Measurements from ENCODE around the gene RAF1. TPM values are rescaled to one million over a fixed set of nuclear protein-coding genes. Genes with fewer than 3 reads are reported as not detected.

The RAF1 gene
- total RNA-seq, 2 donors from 2014 or later: 95.4 to 116 TPM

DNA sequence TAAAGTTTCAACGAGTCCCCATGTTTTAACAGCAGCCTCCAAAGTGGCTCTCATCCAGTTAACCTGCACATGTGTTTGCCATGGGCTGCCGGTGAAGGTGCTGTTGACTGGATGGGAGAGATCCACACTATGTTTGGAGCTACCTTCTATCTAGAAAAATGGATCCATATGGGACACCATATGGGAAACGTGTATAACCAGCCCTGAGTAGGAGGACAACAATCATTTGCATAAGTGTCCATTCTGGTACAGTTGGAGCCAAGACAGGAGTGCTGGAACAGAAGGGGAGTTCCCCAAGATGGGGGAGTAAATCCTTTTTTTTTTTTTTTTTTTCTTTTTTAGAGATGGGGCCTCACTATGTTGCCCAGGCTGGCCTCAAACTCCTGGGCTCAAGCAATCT lies 70.4 kb downstream of the RAF1 start:
- no peak overlapping the region for H3K27ac ChIP-seq (ENCODE audit: low read depth, low read length)
- H3K4me1 ChIP-seq (ENCODE audit: control insufficient read depth, insufficient read depth, low read length): no peaks in the 10 kb centered on the region
- no peaks in the 10 kb centered on the region for H3K9me3 Mint-ChIP-seq
- no peak overlapping the region for H3K4me3 ChIP-seq (ENCODE audit: low read length)
- TF ChIP-seq, protein P1, sequence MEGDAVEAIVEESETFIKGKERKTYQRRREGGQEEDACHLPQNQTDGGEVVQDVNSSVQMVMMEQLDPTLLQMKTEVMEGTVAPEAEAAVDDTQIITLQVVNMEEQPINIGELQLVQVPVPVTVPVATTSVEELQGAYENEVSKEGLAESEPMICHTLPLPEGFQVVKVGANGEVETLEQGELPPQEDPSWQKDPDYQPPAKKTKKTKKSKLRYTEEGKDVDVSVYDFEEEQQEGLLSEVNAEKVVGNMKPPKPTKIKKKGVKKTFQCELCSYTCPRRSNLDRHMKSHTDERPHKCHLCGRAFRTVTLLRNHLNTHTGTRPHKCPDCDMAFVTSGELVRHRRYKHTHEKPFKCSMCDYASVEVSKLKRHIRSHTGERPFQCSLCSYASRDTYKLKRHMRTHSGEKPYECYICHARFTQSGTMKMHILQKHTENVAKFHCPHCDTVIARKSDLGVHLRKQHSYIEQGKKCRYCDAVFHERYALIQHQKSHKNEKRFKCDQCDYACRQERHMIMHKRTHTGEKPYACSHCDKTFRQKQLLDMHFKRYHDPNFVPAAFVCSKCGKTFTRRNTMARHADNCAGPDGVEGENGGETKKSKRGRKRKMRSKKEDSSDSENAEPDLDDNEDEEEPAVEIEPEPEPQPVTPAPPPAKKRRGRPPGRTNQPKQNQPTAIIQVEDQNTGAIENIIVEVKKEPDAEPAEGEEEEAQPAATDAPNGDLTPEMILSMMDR (conservative IDR thresholded peaks at IDR 0.05): no peak
- 94 to 95% methylated on average over 3 of the region's 3 CpGs for WGBS, 2 experiments (ENCODE audit: insufficient coverage in 1 of 2, insufficient read length in 1 of 2)
- no peaks in the 10 kb centered on the region for H3K27me3 ChIP-seq (ENCODE audit: control insufficient read depth, insufficient read depth, low read length, poor library complexity, severe bottlenecking)
- H3K4me3 Mint-ChIP-seq: no peak overlapping the region
- H3K27me3 Mint-ChIP-seq (ENCODE audit: insufficient read depth): no peaks in the 10 kb centered on the region
- H3K9ac ChIP-seq (ENCODE audit: extremely low read depth, low read length, poor library complexity, severe bottlenecking): no peak overlapping the region
- H3K9me3 ChIP-seq (ENCODE audit: control insufficient read depth, low read length): no peaks in the 10 kb centered on the region
- DNase-seq: no peak
- H3K36me3 Mint-ChIP-seq (ENCODE audit: low read depth): peaks cover 80% of the 10 kb centered on the region
- H3K4me1 Mint-ChIP-seq: no peaks in the 10 kb centered on the region
- H3K27ac Mint-ChIP-seq: peak overlapping the region; percentile 72
- H3K36me3 ChIP-seq (ENCODE audit: control insufficient read depth, insufficient read depth, low read length): peaks cover 93% of the 10 kb centered on the region

DNA sequence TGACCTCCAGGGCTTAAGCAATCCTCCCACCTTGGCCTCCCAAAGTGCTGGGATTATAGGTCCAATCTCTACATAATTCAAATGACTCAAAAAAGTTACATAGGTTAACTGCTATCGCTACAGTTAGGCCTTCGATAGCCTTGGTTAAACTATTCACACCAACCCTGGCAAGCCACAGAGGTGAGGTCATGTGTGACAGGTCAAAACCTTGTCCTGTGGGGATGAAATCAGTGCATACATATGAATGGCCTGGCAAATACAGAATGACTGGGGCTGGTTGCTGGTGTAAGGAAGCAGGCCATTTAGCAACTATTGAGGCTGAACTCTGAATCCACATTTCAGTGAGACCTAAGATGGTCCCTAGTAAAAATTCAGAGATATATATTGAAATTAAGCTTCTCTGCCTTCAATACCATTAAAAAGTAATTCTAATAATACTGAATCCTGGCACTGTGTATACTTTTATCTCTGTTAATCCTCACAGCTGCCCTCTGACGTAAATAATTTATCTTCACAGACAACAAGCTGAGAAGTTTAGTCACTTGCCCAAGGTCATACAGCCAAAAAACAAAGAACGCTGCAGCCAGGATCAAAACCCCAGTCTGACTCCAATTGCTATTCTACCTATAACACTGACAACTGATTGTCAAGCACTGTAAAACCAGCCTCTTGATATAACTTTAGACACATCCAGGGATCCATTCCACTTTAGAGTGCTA lies 71.8 kb downstream of the RAF1 start:
- Mint-ChIP-seq H3K27ac (peak overlapping the region; percentile 42), H3K36me3 (ENCODE audit: low read depth) (peaks cover 75% of the 10 kb centered on the region), H3K4me1 (no peaks in the 10 kb centered on the region), H3K4me3 (no peak overlapping the region), H3K27me3 (ENCODE audit: insufficient read depth) (no peaks in the 10 kb centered on the region), H3K9me3 (no peaks in the 10 kb centered on the region)
- no peak for DNase-seq
- Histone ChIP-seq H3K9me3 (ENCODE audit: control insufficient read depth, low read length) (no peaks in the 10 kb centered on the region), H3K27ac (ENCODE audit: low read depth, low read length) (no peak overlapping the region), H3K36me3 (ENCODE audit: control insufficient read depth, insufficient read depth, low read length) (peaks cover 92% of the 10 kb centered on the region), H3K9ac (ENCODE audit: extremely low read depth, low read length, poor library complexity, severe bottlenecking) (no peak overlapping the region), H3K4me1 (ENCODE audit: control insufficient read depth, insufficient read depth, low read length) (no peaks in the 10 kb centered on the region), H3K27me3 (ENCODE audit: control insufficient read depth, insufficient read depth, low read length, poor library complexity, severe bottlenecking) (no peaks in the 10 kb centered on the region), H3K4me3 (ENCODE audit: low read length) (no peak overlapping the region)
- 94 to 95% methylated on average over 3 to 4 of the region's 4 CpGs for WGBS, 2 experiments (ENCODE audit: insufficient coverage in 1 of 2, insufficient read length in 1 of 2)
- TF ChIP-seq, protein P1 (conservative IDR thresholded peaks at IDR 0.05): no peak

DNA sequence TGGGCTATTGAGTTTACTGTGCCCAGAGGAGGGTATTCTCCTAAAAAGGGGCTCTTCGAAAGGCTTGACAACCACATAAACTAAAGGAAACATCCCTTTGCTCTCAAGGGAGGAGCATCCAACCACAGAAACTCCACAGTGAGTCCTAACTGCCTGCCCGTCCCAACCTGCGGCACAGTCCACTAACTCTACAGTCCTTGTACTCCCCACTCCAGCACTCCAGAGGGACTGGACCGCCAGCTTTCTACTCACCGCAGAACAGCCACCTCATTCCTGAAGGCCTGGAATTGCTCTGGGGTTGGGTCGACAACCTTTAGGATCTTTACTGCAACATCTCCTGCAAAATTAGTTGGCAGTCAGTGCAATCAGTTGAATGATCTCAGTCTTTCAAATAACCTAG lies 72.5 kb downstream of the RAF1 start:
- H3K27ac Mint-ChIP-seq: no peak overlapping the region

More for the DNA sequence above, 72.5 kb downstream of the RAF1 start:
- Histone ChIP-seq H3K36me3 (ENCODE audit: control insufficient read depth, insufficient read depth, low read length) (peaks cover 94% of the 10 kb centered on the region), H3K9me3 (ENCODE audit: control insufficient read depth, low read length) (no peaks in the 10 kb centered on the region), H3K4me1 (ENCODE audit: control insufficient read depth, insufficient read depth, low read length) (no peaks in the 10 kb centered on the region), H3K27ac (ENCODE audit: low read depth, low read length) (no peak overlapping the region), H3K9ac (ENCODE audit: extremely low read depth, low read length, poor library complexity, severe bottlenecking) (no peak overlapping the region), H3K27me3 (ENCODE audit: control insufficient read depth, insufficient read depth, low read length, poor library complexity, severe bottlenecking) (no peaks in the 10 kb centered on the region), H3K4me3 (ENCODE audit: low read length) (no peak overlapping the region)
- 95 to 100% methylated on average over 5 to 6 of the region's 6 CpGs for WGBS, 2 experiments (ENCODE audit: insufficient coverage in 1 of 2, insufficient read length in 1 of 2)
- H3K9me3 Mint-ChIP-seq: no peaks in the 10 kb centered on the region
- H3K27me3 Mint-ChIP-seq (ENCODE audit: insufficient read depth): no peaks in the 10 kb centered on the region
- no peaks in the 10 kb centered on the region for H3K4me1 Mint-ChIP-seq
- no peak for DNase-seq
- TF ChIP-seq, protein P1 (conservative IDR thresholded peaks at IDR 0.05): no peak
- H3K4me3 Mint-ChIP-seq: no peak overlapping the region
- H3K36me3 Mint-ChIP-seq (ENCODE audit: low read depth): peaks cover 70% of the 10 kb centered on the region

Data from endodermal cell (in vitro differentiated cells).